Activated T-cell treated with anti-CD3 and anti-CD28 coated beads, Interleukin-2, amount 50 U/mL, for 4 hours (primary cell): ENCODE data around the gene KLF3. TPM values are rescaled to one million over a fixed set of nuclear protein-coding genes. Genes with fewer than 3 reads are reported as not detected.
A peak's percentile ranks its signal among the peaks of the same experiment; 100 is the strongest.

ENCODE experiments used
- ATAC-seq, 2 donors: fragments of 200-7000 bp; cut with Tn5 transposase; one replicate each; pipeline ENCODE4 v1.10.0; 2021
- DNase-seq: peaks from one replicate; pipeline ENCODE4 v3.0.0-alpha.2; 2020
- H3K27me3 Mint-ChIP-seq: one replicate; pipeline ENCODE4 v1.8.0; 2021; ENCODE audit warnings: low read depth, mixed read lengths
- H3K36me3 Mint-ChIP-seq: one replicate; pipeline ENCODE4 v1.8.0; 2022; ENCODE audit warnings: mixed read lengths; ENCODE audit not compliant: insufficient read depth
- H3K4me1 Mint-ChIP-seq: one replicate; pipeline ENCODE4 v1.8.0; 2021; ENCODE audit warnings: low read depth, mixed read lengths
- H3K4me3 Mint-ChIP-seq: one replicate; pipeline ENCODE4 v1.8.0; 2021; ENCODE audit warnings: mild to moderate bottlenecking, moderate library complexity, mixed read lengths
- H3K9me3 Mint-ChIP-seq: one replicate; pipeline ENCODE4 v1.8.0; 2021; ENCODE audit warnings: mixed read lengths
- total RNA-seq, 3 donors: library from RNA; stranded (reverse); gene quantifications; one replicate each; pipeline ENCODE4 v1.2.1, GENCODE V29; 2021

Gene KLF3
- total RNA-seq, 3 donors from 2014 or later, result 9.9 to 12.6 (median 10.9) TPM

- Mint-ChIP-seq H3K36me3 (no peaks in the 10 kb centered on the region), H3K4me1 (peaks cover 7% of the 10 kb centered on the region), H3K9me3 (no peaks in the 10 kb centered on the region), H3K4me3 (no peak overlapping the region), H3K27me3 (no peaks in the 10 kb centered on the region)
- ATAC-seq (no peak), DNase-seq (no peak)
Measured at GRCh38 chr4:38630519-38630918, 33.5 kb upstream of the KLF3 start.

- Mint-ChIP-seq H3K9me3 (no peaks in the 10 kb centered on the region), H3K27me3 (no peaks in the 10 kb centered on the region), H3K4me1 (peaks cover 2% of the 10 kb centered on the region), H3K36me3 (no peaks in the 10 kb centered on the region), H3K4me3 (no peak overlapping the region)
- no peak for DNase-seq
- no peak for ATAC-seq
Measured at GRCh38 chr4:38634047-38634759, 29.8 kb upstream of the KLF3 start.

DNA sequence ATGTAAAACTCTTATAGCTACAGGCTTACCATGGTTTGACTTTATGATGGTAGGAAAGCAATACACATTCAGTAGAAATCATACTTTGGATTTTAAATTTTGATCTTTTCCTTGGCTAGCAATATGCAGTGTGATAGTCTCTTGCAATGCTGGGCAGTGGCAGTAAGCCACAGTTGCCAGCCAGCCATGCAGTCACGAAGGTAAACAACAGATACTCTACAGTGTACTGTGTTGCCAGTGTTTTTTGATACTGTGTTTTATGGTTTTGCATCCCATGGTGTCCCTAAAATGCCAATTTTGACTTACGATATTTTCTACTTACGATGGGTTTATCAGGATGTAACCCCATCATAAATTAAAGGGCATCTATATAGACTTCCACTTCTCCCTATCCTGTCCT lies 24.8 kb upstream of the KLF3 start:
- DNase-seq (no peak), ATAC-seq (no peak)
- no peaks in the 10 kb centered on the region for H3K27me3 Mint-ChIP-seq
- no peak overlapping the region for H3K4me3 Mint-ChIP-seq
- H3K36me3 Mint-ChIP-seq, result peaks cover 2% of the 10 kb centered on the region
- H3K4me1 Mint-ChIP-seq, result peaks cover 2% of the 10 kb centered on the region
- H3K9me3 Mint-ChIP-seq, result peaks cover 4% of the 10 kb centered on the region

DNA sequence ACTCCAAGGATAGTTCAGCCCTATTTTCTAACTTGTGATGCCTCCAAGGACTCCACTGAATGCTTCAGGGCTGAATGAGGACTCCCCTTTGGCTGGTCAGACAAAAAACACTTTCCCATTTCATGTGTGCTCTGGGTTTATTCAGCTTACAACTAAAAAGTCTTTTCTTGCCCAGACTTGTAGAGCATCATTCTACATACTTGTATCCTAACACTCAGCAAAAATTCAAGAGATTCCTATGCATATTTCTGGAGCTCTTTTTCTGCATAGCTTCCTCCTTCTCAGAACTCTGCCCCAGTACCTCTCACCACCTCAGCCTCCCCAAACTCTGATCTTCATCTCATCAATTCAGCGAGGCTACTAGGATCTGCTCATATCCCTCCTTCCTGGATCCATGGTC lies 22.2 kb upstream of the KLF3 start:
- no peak for DNase-seq
- Mint-ChIP-seq H3K9me3 (peaks cover 4% of the 10 kb centered on the region), H3K4me3 (no peak overlapping the region), H3K36me3 (peaks cover 2% of the 10 kb centered on the region), H3K27me3 (no peaks in the 10 kb centered on the region), H3K4me1 (peaks cover 4% of the 10 kb centered on the region)
- ATAC-seq, result no peak

DNA sequence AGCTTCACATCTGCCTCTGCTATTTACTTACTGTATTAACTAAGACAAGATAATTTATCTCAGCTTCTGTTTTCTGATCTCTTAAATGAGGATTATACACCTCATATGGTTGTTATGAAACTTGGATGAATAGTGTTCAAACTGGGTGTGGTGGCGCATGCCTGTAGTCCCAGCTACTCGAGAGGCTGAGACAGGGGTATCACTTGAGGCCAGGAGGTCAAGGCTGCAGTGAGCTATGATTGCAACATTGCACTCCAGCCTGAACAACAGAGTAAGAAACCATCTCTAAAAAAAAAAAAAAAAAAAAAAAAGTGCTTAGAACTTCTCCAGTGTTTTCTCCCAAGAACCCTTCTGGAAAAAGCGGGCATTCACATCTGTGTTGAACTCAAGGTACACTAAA lies 19.8 kb upstream of the KLF3 start:
- ATAC-seq (no peak), DNase-seq (no peak)
- peaks cover 2% of the 10 kb centered on the region for H3K36me3 Mint-ChIP-seq
- peaks cover 4% of the 10 kb centered on the region for H3K9me3 Mint-ChIP-seq
- H3K27me3 Mint-ChIP-seq, result no peaks in the 10 kb centered on the region
- H3K4me1 Mint-ChIP-seq, result peaks cover 10% of the 10 kb centered on the region
- no peak overlapping the region for H3K4me3 Mint-ChIP-seq

- Mint-ChIP-seq H3K9me3 (no peaks in the 10 kb centered on the region), H3K36me3 (no peaks in the 10 kb centered on the region), H3K4me1 (peaks cover 13% of the 10 kb centered on the region), H3K27me3 (no peaks in the 10 kb centered on the region), H3K4me3 (no peak overlapping the region)
- ATAC-seq, result no peak
- no peak for DNase-seq
Measured at GRCh38 chr4:38647101-38647819, 16.7 kb upstream of the KLF3 start.

DNA sequence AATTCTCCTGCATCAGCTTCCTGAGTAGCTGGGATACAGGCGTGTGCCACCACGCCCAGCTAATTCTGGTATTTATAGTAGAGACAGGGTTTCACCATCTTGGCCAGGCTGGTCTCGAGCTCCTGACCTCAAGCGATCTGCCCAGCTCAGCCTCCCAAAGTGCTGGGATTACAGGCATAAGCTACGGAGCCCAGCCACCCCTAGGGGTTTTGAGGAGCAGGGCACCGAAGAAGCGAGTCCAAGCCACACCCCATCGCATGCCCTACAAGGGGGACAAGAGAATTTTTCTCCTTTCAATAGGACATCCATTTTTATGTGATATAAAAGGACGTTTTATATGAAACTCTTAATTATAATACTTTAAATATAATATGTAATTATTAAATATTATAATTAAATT lies 13.9 kb upstream of the KLF3 start:
- Mint-ChIP-seq H3K36me3 (no peaks in the 10 kb centered on the region), H3K4me1 (peaks cover 34% of the 10 kb centered on the region), H3K9me3 (no peaks in the 10 kb centered on the region), H3K27me3 (no peaks in the 10 kb centered on the region), H3K4me3 (no peak overlapping the region)
- ATAC-seq (no peak), DNase-seq (no peak)

GRCh38 chr4:38654273-38654672 lies 9.7 kb upstream of the KLF3 start:
- peak; percentile 23 to 70 for ATAC-seq

DNA sequence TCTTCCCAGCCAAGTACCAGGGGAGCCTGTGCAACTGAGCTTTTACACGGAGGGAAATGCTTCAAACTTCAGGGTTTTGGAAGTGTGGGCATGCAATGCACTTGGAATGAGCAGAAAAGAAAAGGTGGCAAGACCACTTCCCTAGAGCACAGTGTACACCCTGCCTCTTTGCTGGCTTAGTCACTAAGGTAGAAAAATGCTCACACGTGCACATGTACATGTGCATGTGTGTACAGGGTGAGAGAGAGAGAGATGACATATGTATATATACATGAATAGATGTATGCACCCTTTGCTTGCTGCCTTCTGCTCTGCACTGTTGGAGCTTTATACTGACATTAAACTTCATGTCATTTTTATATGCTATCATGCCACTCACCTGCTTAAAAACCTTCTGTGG lies 7.9 kb upstream of the KLF3 start:
- Mint-ChIP-seq H3K36me3 (no peaks in the 10 kb centered on the region), H3K9me3 (peaks cover 5% of the 10 kb centered on the region), H3K27me3 (no peaks in the 10 kb centered on the region), H3K4me3 (no peak overlapping the region), H3K4me1 (peaks cover 68% of the 10 kb centered on the region)
- no peak for DNase-seq
- ATAC-seq, result peak in 1 of 2 donors; percentile 64

More at GRCh38 chr4:38654273-38654672, 9.7 kb upstream of the KLF3 start:
- Mint-ChIP-seq H3K4me3 (peak overlapping the region; percentile 76), H3K9me3 (no peaks in the 10 kb centered on the region), H3K36me3 (no peaks in the 10 kb centered on the region), H3K4me1 (peaks cover 53% of the 10 kb centered on the region), H3K27me3 (no peaks in the 10 kb centered on the region)
- no peak for DNase-seq

GRCh38 chr4:38659346-38659745 lies 4.7 kb upstream of the KLF3 start:
- H3K4me3 Mint-ChIP-seq, result peak overlapping the region; percentile 3
- H3K4me1 Mint-ChIP-seq, result peaks cover 66% of the 10 kb centered on the region
- no peaks in the 10 kb centered on the region for H3K27me3 Mint-ChIP-seq
- DNase-seq, result no peak
- ATAC-seq, result no peak
- peaks cover 2% of the 10 kb centered on the region for H3K36me3 Mint-ChIP-seq
- H3K9me3 Mint-ChIP-seq, result peaks cover 5% of the 10 kb centered on the region

DNA sequence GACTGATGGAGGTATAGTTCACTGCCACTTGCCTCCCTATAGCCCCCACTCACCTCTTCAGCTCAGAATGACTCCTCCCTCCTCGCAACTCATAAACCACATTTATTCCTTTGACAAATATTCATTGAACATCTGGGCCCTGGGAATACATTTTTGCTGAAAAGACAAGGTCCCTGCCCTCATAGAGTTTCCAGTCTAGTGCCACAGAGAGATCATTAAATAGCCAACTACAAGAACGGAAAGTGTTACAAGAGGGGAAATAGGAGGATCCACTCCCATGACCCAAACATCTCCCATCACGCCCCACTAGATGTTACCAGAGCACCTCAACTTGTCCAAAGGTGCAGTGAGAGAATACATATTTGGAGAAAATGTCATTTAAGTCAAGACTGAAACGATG lies 3.2 kb upstream of the KLF3 start:
- Mint-ChIP-seq H3K27me3 (no peaks in the 10 kb centered on the region), H3K4me3 (peak overlapping the region; percentile 31), H3K36me3 (peaks cover 2% of the 10 kb centered on the region), H3K4me1 (peaks cover 62% of the 10 kb centered on the region), H3K9me3 (peaks cover 5% of the 10 kb centered on the region)
- DNase-seq, result no peak
- ATAC-seq, result no peak

- DNase-seq, result no peak
- peak overlapping the region; percentile 31 for H3K4me3 Mint-ChIP-seq
- H3K36me3 Mint-ChIP-seq, result peaks cover 2% of the 10 kb centered on the region
- H3K4me1 Mint-ChIP-seq, result peaks cover 62% of the 10 kb centered on the region
- no peaks in the 10 kb centered on the region for H3K27me3 Mint-ChIP-seq
- ATAC-seq, result no peak
- peaks cover 5% of the 10 kb centered on the region for H3K9me3 Mint-ChIP-seq
Measured at GRCh38 chr4:38661371-38661770, 2.6 kb upstream of the KLF3 start.

DNA sequence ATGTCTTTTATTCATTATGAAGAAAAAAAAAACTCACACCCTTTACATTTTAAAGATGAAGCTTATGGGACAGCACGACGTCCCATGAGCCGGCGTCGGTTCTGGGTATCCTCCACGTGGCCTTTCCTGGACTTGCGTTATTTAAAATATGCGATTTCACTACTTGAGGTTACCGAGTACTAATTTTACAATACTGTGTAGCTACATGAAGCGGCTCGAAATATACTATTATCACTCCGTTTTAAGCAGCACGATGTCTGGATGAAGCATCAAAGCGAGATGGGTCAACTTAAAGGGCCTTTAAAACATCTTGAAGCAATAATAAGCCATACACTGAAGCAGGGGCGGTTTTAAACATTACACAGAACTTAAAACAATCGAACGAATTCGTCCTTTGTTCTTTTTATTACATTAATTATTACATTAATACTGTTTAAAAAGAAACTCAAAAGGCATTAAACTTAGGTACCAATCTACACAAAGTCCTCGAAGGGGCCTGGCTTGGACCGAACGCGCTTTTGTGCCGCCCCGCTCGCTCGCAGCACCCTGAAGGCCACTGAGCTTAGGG lies 1.4 kb upstream of the KLF3 start:
- ATAC-seq (no peak), DNase-seq (no peak)
- Mint-ChIP-seq H3K9me3 (peaks cover 5% of the 10 kb centered on the region), H3K4me1 (peaks cover 70% of the 10 kb centered on the region), H3K36me3 (peaks cover 2% of the 10 kb centered on the region), H3K4me3 (peak overlapping the region; percentile 82), H3K27me3 (no peaks in the 10 kb centered on the region)

GRCh38 chr4:38663090-38663800 lies 754 bp upstream of the KLF3 start:
- ATAC-seq (peak; percentile 41 to 44), DNase-seq (peak; percentile 56)
- H3K27me3 Mint-ChIP-seq, result no peaks in the 10 kb centered on the region

More at GRCh38 chr4:38663090-38663800, 754 bp upstream of the KLF3 start:
- Mint-ChIP-seq H3K36me3 (peaks cover 2% of the 10 kb centered on the region), H3K4me1 (peaks cover 72% of the 10 kb centered on the region), H3K4me3 (peak overlapping the region; percentile 82), H3K9me3 (peaks cover 5% of the 10 kb centered on the region)
